HepG2 (cell line): ENCODE data around the gene RRP36. TPM values are rescaled to one million over a fixed set of nuclear protein-coding genes. Genes with fewer than 3 reads are reported as not detected.

ENCODE experiments used
- HNF4A ChIP-seq: sonication (generic); formaldehyde crosslinking; IDR thresholded peaks from 2 replicates; pipeline ENCODE4 v1.4.0; 2020; ENCODE audit warnings: missing genetic modification reagents
- MAF1 ChIP-seq: sonication (generic); formaldehyde crosslinking; IDR thresholded peaks from 2 replicates; pipeline ENCODE4 v1.5.0; 2020; ENCODE audit warnings: missing genetic modification reagents, borderline replicate concordance
- MED8 ChIP-seq: sonication (generic); formaldehyde crosslinking; IDR thresholded peaks from 2 replicates; pipeline ENCODE4 v1.8.1; 2023; ENCODE audit warnings: mild to moderate bottlenecking, missing genetic modification reagents; ENCODE audit not compliant: insufficient replicate concordance
- MEIS1 ChIP-seq: sonication (generic); formaldehyde crosslinking; IDR thresholded peaks from 2 replicates; pipeline ENCODE4 v1.9.0; 2021; ENCODE audit warnings: mild to moderate bottlenecking, missing genetic modification reagents, moderate library complexity, borderline replicate concordance
- MXD3 ChIP-seq: IDR thresholded peaks from 2 replicates; pipeline ENCODE4 v1.6.1; 2016; ENCODE audit warnings: mild to moderate bottlenecking, missing biosample characterization, missing genetic modification reagents
- MYNN ChIP-seq: sonication (generic); formaldehyde crosslinking; IDR thresholded peaks from 2 replicates; pipeline ENCODE4 v1.4.0; 2020; ENCODE audit warnings: mild to moderate bottlenecking, low read depth, missing genetic modification reagents
- PHF5A ChIP-seq: IDR thresholded peaks from one replicate; pipeline ENCODE4 v1.6.1; 2018; ENCODE audit warnings: low read depth, missing genetic modification reagents; ENCODE audit not compliant: unreplicated experiment
- POGK ChIP-seq: sonication (generic); formaldehyde crosslinking; conservative IDR thresholded peaks from 2 replicates; pipeline ENCODE4 v1.8.0; 2022; ENCODE audit warnings: mild to moderate bottlenecking, moderate library complexity, missing genetic modification reagents
- ZFP90 ChIP-seq: sonication (generic); formaldehyde crosslinking; IDR thresholded peaks from 2 replicates; pipeline ENCODE4 v1.8.0; 2022; ENCODE audit warnings: missing genetic modification reagents, mild to moderate bottlenecking, inconsistent platforms, borderline replicate concordance
- ZFP91 ChIP-seq: sonication (generic); formaldehyde crosslinking; IDR thresholded peaks from 2 replicates; pipeline ENCODE4 v1.9.0; 2022; ENCODE audit warnings: missing genetic modification reagents, mild to moderate bottlenecking, borderline replicate concordance
- ZFY ChIP-seq: sonication (generic); formaldehyde crosslinking; IDR thresholded peaks from 2 replicates; pipeline ENCODE4 v1.4.0; 2020; ENCODE audit warnings: missing genetic modification reagents
- ZNF136 ChIP-seq: sonication (generic); formaldehyde crosslinking; IDR thresholded peaks from 2 replicates; pipeline ENCODE4 v1.8.1; 2022; ENCODE audit warnings: low read depth, mild to moderate bottlenecking, moderate library complexity, missing genetic modification reagents
- ZNF260 ChIP-seq: sonication (generic); formaldehyde crosslinking; IDR thresholded peaks from 2 replicates; pipeline ENCODE4 v1.4.0; 2020; ENCODE audit warnings: missing genetic modification reagents, low read depth, mild to moderate bottlenecking, borderline replicate concordance
- ZNF275 ChIP-seq: sonication (generic); formaldehyde crosslinking; IDR thresholded peaks from 2 replicates; pipeline ENCODE4 v1.8.0; 2022; ENCODE audit warnings: missing genetic modification reagents, mild to moderate bottlenecking, inconsistent platforms, borderline replicate concordance
- polyA plus RNA-seq, 8 experiments: library from polyadenylated mRNA; depleted of rRNA in 3 of 8; stranded (reverse) in 7 of 8; unstranded in 1 of 8; fragments of >200 nt; fragmentation: Illumina TruSeq in 4 of 8; extraction: Trizol in 4 of 8; gene quantifications; 2 replicates each; pipeline versions ENCODE4 v1.2.1 to v1.2.3, GENCODE V29; 2011 to 2016; ENCODE audit warnings: low read depth in 4 of 8, missing spikeins in 1 of 8, mixed read lengths in 1 of 8; ENCODE audit not compliant: insufficient read depth in 1 of 8
- total RNA-seq, 5 experiments: library from RNA; depleted of rRNA; stranded (reverse); fragments of >200 nt; fragmentation: Illumina TruSeq; extraction: Trizol; gene quantifications; 2 replicates each; pipeline ENCODE4 v1.2.3, GENCODE V29; 2016; ENCODE audit warnings: low read depth in 1 of 5
- TF ChIP-seq, protein P1 (sequence below): IDR thresholded peaks from 2 replicates; pipeline ENCODE4 v1.6.1; 2016; ENCODE audit warnings: low read depth
- TF ChIP-seq, protein P2 (sequence below): sonication (generic); formaldehyde crosslinking; IDR thresholded peaks from 2 replicates; pipeline ENCODE4 v1.4.0; 2020; ENCODE audit warnings: missing genetic modification reagents
- TF ChIP-seq, protein P3 (sequence below): sonication (generic); formaldehyde crosslinking; IDR thresholded peaks from 2 replicates; pipeline ENCODE4 v1.8.0; 2022; ENCODE audit warnings: missing genetic modification reagents, mild to moderate bottlenecking, borderline replicate concordance

The RRP36 gene
- total and polyA plus RNA-seq, 2 of the 13 experiments (the other 11 are each of a cell fraction or from before 2014, with no cell fraction given), result 29.5 to 144 TPM

DNA sequence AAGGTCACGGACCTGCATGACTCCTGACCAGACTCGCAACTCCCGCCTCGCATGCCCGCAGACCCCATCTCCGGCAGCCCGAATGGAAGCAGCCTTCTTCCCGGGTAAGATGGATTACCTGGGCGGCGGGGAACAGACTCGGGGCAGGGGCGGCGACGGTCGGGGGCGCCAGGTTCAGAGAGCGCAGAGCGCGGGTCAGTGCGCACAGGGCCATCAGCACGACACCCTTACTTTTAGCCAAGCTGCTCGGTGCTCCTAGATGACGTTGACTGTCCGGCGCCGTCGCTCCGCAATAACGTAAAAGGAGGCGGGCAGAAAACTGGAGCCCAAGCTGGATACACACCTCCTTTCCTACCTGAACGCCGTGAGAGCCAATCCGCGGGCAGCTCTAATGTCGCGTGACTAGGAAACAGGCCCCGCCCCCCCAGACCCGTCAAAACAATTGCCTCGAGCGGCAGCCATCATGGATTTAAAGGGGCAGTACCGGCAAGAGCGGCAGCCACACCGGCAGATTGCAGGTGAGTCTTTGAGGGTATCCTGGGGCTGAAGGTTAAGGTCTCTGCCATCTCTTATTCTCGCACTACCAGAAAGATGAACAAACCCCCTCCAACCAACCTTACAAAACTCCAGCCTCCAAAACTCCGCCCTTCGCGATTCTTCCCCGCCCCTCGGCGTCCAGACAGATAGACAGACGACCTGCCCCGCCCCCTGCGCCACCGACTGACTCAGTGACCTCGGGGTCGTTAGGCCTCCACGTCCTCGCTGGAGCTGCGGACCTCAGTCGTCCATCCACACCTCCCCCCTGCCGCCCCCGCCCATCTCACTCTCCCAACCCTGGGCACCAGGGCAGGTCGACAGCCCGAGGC is 38.0 kb downstream of the RRP36 start, which contains the start of the genes KLC4 and MRPL2 (continued):
- TF ChIP-seq, protein P1, sequence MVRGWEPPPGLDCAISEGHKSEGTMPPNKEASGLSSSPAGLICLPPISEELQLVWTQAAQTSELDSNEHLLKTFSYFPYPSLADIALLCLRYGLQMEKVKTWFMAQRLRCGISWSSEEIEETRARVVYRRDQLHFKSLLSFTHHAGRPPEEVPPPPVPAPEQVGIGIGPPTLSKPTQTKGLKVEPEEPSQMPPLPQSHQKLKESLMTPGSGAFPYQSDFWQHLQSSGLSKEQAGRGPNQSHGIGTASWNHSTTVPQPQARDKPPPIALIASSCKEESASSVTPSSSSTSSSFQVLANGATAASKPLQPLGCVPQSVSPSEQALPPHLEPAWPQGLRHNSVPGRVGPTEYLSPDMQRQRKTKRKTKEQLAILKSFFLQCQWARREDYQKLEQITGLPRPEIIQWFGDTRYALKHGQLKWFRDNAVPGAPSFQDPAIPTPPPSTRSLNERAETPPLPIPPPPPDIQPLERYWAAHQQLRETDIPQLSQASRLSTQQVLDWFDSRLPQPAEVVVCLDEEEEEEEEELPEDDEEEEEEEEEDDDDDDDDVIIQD, result 0 out of 2 replicates have a peak, but pooled peaks have one; percentile 34
- TF ChIP-seq MYNN (CRISPR knock-in tag), result no peak
- peak; percentile 100 for TF ChIP-seq ZFP91
- TF ChIP-seq, protein P2, sequence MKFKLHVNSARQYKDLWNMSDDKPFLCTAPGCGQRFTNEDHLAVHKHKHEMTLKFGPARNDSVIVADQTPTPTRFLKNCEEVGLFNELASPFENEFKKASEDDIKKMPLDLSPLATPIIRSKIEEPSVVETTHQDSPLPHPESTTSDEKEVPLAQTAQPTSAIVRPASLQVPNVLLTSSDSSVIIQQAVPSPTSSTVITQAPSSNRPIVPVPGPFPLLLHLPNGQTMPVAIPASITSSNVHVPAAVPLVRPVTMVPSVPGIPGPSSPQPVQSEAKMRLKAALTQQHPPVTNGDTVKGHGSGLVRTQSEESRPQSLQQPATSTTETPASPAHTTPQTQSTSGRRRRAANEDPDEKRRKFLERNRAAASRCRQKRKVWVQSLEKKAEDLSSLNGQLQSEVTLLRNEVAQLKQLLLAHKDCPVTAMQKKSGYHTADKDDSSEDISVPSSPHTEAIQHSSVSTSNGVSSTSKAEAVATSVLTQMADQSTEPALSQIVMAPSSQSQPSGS (CRISPR knock-in tag), result peak; percentile 79
- no peak for TF ChIP-seq ZNF136 (CRISPR knock-in tag)
- TF ChIP-seq HNF4A, result peak; percentile 49; the same call in 1 of the 2 replicates
- TF ChIP-seq ZFP90 (CRISPR knock-in tag), result no peak
- TF ChIP-seq MXD3 (CRISPR knock-in tag), result peak; percentile 45; the same call in 1 of the 2 replicates
- no peak for TF ChIP-seq POGK
- TF ChIP-seq ZFY (CRISPR knock-in tag), result peak; percentile 65
- peak; percentile 23; the same call in 1 of the 2 replicates for TF ChIP-seq ZNF275
- TF ChIP-seq MAF1 (CRISPR knock-in tag), result 0 out of 2 replicates have a peak, but pooled peaks have one; percentile 25
- TF ChIP-seq PHF5A (CRISPR knock-in tag), result no peak
- TF ChIP-seq, protein P3, sequence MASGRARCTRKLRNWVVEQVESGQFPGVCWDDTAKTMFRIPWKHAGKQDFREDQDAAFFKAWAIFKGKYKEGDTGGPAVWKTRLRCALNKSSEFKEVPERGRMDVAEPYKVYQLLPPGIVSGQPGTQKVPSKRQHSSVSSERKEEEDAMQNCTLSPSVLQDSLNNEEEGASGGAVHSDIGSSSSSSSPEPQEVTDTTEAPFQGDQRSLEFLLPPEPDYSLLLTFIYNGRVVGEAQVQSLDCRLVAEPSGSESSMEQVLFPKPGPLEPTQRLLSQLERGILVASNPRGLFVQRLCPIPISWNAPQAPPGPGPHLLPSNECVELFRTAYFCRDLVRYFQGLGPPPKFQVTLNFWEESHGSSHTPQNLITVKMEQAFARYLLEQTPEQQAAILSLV (CRISPR knock-in tag), result peak; percentile 79; the same call in 1 of the 2 replicates
- no peak for TF ChIP-seq MED8 (CRISPR knock-in tag)
- TF ChIP-seq ZNF260, result no peak
- no peak; the same call in none of the 2 replicates for TF ChIP-seq MEIS1 (CRISPR knock-in tag)
